K562 (cell line): Measurements from ENCODE around the gene NEMP2. TPM values are rescaled to one million over a fixed set of nuclear protein-coding genes. Genes with fewer than 3 reads are reported as not detected.

Experiments
- ATAC-seq: fragments of 200-7000 bp; cut with Tn5 transposase; 3 replicates; pipeline ENCODE4 v1.9.1; 2020; ENCODE audit warnings: moderate library complexity
- BruUV-seq: library from RNA; stranded (reverse); fragments of 400-500 nt; replicated peaks from 2 replicates; lab custom pipeline; 2021; lab: Mats Ljungman, UMichigan
- CTCF ChIA-PET: fragments of 300-600 bp; formaldehyde crosslinking; extraction: SDS; loops from one replicate; lab custom pipeline; 2021; ENCODE audit warnings: low intra/inter-chr PET ratio; lab: Yijun Ruan, JAX
- POLR2A ChIA-PET: fragments of 300-600, 350-650 bp; sonication (Branson Sonifier 250); formaldehyde crosslinking; extraction: SDS; loops from one replicate; lab custom pipeline; 2021; ENCODE audit warnings: antibody characterized with exemption, inconsistent platforms; lab: Yijun Ruan, JAX
- DNase-seq, 4 experiments: peaks; one replicate each; pipeline versions ENCODE4 v3.0.0 to v3.0.0-alpha.2; 2011 to 2018; ENCODE audit warnings: low spot score in 3 of 4, mixed read lengths in 3 of 4; ENCODE audit errors: extremely low read depth in 1 of 4
- FAIRE-seq: peaks from 2 replicates; lab custom pipeline; 2011; peaks lifted over from hg19 to GRCh38; lab: Jason Lieb, UNC
- H2AFZ ChIP-seq: 2 replicates; pipeline ENCODE4 v1.6.0; 2011; ENCODE audit warnings: low read depth, low read length, control low read depth, inconsistent platforms
- H3K27ac ChIP-seq: fragments of 200-600 bp; 3 replicates; pipeline ENCODE4 v1.8.0; 2011; ENCODE audit warnings: low read depth, mild to moderate bottlenecking, control low read depth, inconsistent platforms, low read length, moderate library complexity, mixed read lengths; ENCODE audit errors: extremely low read depth
- H3K27me3 ChIP-seq, 2 experiments: fragments of 300-600 bp in 1 of 2; 2 replicates in 1 of 2; 3 replicates in 1 of 2; pipeline versions ENCODE4 v1.6.0 to v1.8.0; 2011; ENCODE audit warnings: inconsistent platforms in 2 of 2, low read length in 2 of 2, mild to moderate bottlenecking in 1 of 2, mixed read lengths in 1 of 2, moderate library complexity in 1 of 2; ENCODE audit not compliant: control insufficient read depth in 2 of 2, insufficient read depth in 2 of 2
- H3K36me3 ChIP-seq: fragments of 300-600 bp; 3 replicates; pipeline ENCODE4 v1.8.0; 2011; ENCODE audit warnings: mild to moderate bottlenecking, low read length, inconsistent platforms; ENCODE audit not compliant: control insufficient read depth, insufficient read depth
- H3K4me1 ChIP-seq, 2 experiments: fragments of 200-600 bp in 1 of 2; replicated peaks in 1 of 2; 2 replicates in 1 of 2; 3 replicates in 1 of 2; pipeline versions ENCODE4 v1.5.1 to v1.8.0; 2011; ENCODE audit warnings: inconsistent platforms in 2 of 2, low read length in 2 of 2, mild to moderate bottlenecking in 1 of 2, mixed read lengths in 1 of 2, moderate library complexity in 1 of 2; ENCODE audit not compliant: control insufficient read depth in 2 of 2, insufficient read depth in 2 of 2
- H3K4me2 ChIP-seq: 2 replicates; pipeline ENCODE4 v1.6.1; 2011; ENCODE audit warnings: low read length, control low read depth, inconsistent platforms, mixed read lengths; ENCODE audit not compliant: insufficient read depth
- H3K4me3 ChIP-seq: fragments of 200-600 bp; sonication (generic), shearing (Covaris generic); 2 replicates; pipeline ENCODE4 v1.5.1; 2016; ENCODE audit warnings: control low read depth, inconsistent platforms
- H3K79me2 ChIP-seq: fragments of 200-600 bp; 3 replicates; pipeline ENCODE4 v1.8.0; 2011; ENCODE audit warnings: low read length, inconsistent platforms; ENCODE audit not compliant: control insufficient read depth, insufficient read depth
- H3K9ac ChIP-seq, 2 experiments: 2 replicates each; pipeline versions ENCODE4 v1.6.0 to v1.6.1; 2011; ENCODE audit warnings: low read depth in 2 of 2, low read length in 2 of 2, control low read depth in 1 of 2, inconsistent platforms in 1 of 2, mild to moderate bottlenecking in 1 of 2, mixed read lengths in 1 of 2; ENCODE audit not compliant: insufficient read depth in 1 of 2
- H3K9me1 ChIP-seq: one replicate; pipeline ENCODE4 v1.6.0; 2011; ENCODE audit warnings: inconsistent platforms, mild to moderate bottlenecking, low read length, moderate library complexity; ENCODE audit not compliant: control insufficient read depth, insufficient read depth
- H3K9me3 ChIP-seq: replicated peaks from 2 replicates; pipeline ENCODE4 v1.5.1; 2011; ENCODE audit warnings: low read depth, low read length, inconsistent platforms; ENCODE audit not compliant: control insufficient read depth, insufficient read depth
- H4K20me1 ChIP-seq: replicated peaks from 2 replicates; pipeline ENCODE4 v1.6.1; 2011; ENCODE audit warnings: low read length, inconsistent platforms, mixed read lengths; ENCODE audit not compliant: control insufficient read depth, insufficient read depth
- ARID3B ChIP-seq: fragments of 250-450 bp; sonication (Bioruptor Pico); IDR thresholded peaks from 2 replicates; pipeline ENCODE4 v1.4.0; 2020; ENCODE audit warnings: borderline replicate concordance
- DNMT1 ChIP-seq: fragments of 450-650 bp; IDR thresholded peaks from 2 replicates; pipeline ENCODE4 v1.6.1; 2016; ENCODE audit warnings: antibody characterized with exemption, mild to moderate bottlenecking
- FOXJ2 ChIP-seq: fragments of 200-800 bp; sonication (Bioruptor generic); IDR thresholded peaks from 2 replicates; pipeline ENCODE4 v1.6.1; 2016; ENCODE audit warnings: missing genetic modification characterization, missing compliant biosample characterization
- GATAD2B ChIP-seq: fragments of 450-650 bp; IDR thresholded peaks from 2 replicates; pipeline ENCODE4 v1.6.1; 2017; ENCODE audit warnings: mild to moderate bottlenecking, borderline replicate concordance
- IFI16 ChIP-seq: fragments of 250-450 bp; sonication (Bioruptor Pico); IDR thresholded peaks from 2 replicates; pipeline ENCODE4 v2.1.2; 2022; ENCODE audit warnings: mild to moderate bottlenecking, inconsistent platforms
- KLF13 ChIP-seq: fragments of 450-650 bp; IDR thresholded peaks from 2 replicates; pipeline ENCODE4 v1.6.1; 2016; ENCODE audit warnings: missing genetic modification characterization, low read depth, mild to moderate bottlenecking, missing compliant biosample characterization, moderate library complexity, borderline replicate concordance
- LEF1 ChIP-seq: fragments of 450-650 bp; IDR thresholded peaks from 2 replicates; pipeline ENCODE4 v1.6.1; 2016; ENCODE audit warnings: mild to moderate bottlenecking
- NR4A1 ChIP-seq, 2 experiments: fragments of 250-450 bp in 1 of 2; fragments of 450-650 bp in 1 of 2; sonication (Bioruptor Pico) in 1 of 2; IDR thresholded peaks; 2 replicates each; pipeline versions ENCODE4 v1.4.0 to v1.6.1; 2016 to 2020; ENCODE audit warnings: mild to moderate bottlenecking in 2 of 2, missing compliant biosample characterization in 1 of 2, missing genetic modification characterization in 1 of 2, moderate library complexity in 1 of 2
- RFX1 ChIP-seq: fragments of 450-650 bp; IDR thresholded peaks from 2 replicates; pipeline ENCODE4 v1.6.1; 2016; ENCODE audit warnings: mild to moderate bottlenecking, moderate library complexity
- XRCC5 ChIP-seq: fragments of 200-400 bp; formaldehyde crosslinking; IDR thresholded peaks from 2 replicates; pipeline ENCODE4 v1.6.1; 2017; ENCODE audit warnings: low read depth, mild to moderate bottlenecking, low read length
- WGBS: fragments of 100-300 bp; shearing (Covaris generic); methylation state at CpG from one replicate; pipeline ENCODE4 v1.1.6; 2016; ENCODE audit warnings: low coverage, mixed read lengths; ENCODE audit not compliant: insufficient coverage; ENCODE audit errors: missing lambda C conversion rate; 5-methylcytosine and 5-hydroxymethylcytosine counted together
- in situ Hi-C: fragments of 300-500 bp; cut with MboI; formaldehyde crosslinking; loops from 4 replicates; pipeline ENCODE4 v1.15.0; 2018; ENCODE audit warnings: inconsistent platforms, mixed read lengths
- intact Hi-C: fragments of 100-400 bp; cut with micrococcal nuclease; formaldehyde crosslinking; loops from 2 replicates; pipeline ENCODE4 v1.14.2; 2022
- polyA plus RNA-seq, 8 experiments: library from polyadenylated mRNA; depleted of rRNA in 4 of 8; stranded (reverse) in 5 of 8; unstranded in 3 of 8; fragments of >200 nt; fragmentation: Nextera tagmentation in 2 of 8; fragmentation: Illumina TruSeq in 1 of 8; extraction: Ambion mirVana in 2 of 8; extraction: Trizol in 1 of 8; gene quantifications; 2 replicates each; pipeline versions ENCODE4 v1.2.1 to v1.2.3, GENCODE V29; 2011 to 2014; ENCODE audit warnings: inconsistent platforms in 1 of 8, missing spikeins in 1 of 8
- total RNA-seq, 7 experiments: library from RNA; depleted of rRNA in 6 of 7; stranded (reverse); fragments of >200 nt in 6 of 7; fragmentation: Illumina TruSeq in 2 of 7; extraction: Trizol in 2 of 7; gene quantifications; 2 replicates each; pipeline versions ENCODE4 v1.2.1 to v1.2.3, GENCODE V29; 2011 to 2021; ENCODE audit warnings: low replicate concordance in 1 of 7
- TF ChIP-seq, protein P1 (sequence below): fragments of 450-650 bp; IDR thresholded peaks from 2 replicates; pipeline ENCODE4 v1.7.0; 2016; ENCODE audit warnings: borderline replicate concordance
- TF ChIP-seq, protein P2 (sequence below): fragments of 250-450 bp; sonication (Bioruptor Pico); IDR thresholded peaks from 2 replicates; pipeline ENCODE4 v1.8.0; 2021; ENCODE audit warnings: moderate library complexity, mild to moderate bottlenecking, inconsistent platforms

NEMP2 gene
- total and polyA plus RNA-seq, 9 of the 15 experiments (the other 6 are each of a cell fraction or from before 2014, with no cell fraction given): 0.32 to 3.0 (median 1.7) TPM

DNA sequence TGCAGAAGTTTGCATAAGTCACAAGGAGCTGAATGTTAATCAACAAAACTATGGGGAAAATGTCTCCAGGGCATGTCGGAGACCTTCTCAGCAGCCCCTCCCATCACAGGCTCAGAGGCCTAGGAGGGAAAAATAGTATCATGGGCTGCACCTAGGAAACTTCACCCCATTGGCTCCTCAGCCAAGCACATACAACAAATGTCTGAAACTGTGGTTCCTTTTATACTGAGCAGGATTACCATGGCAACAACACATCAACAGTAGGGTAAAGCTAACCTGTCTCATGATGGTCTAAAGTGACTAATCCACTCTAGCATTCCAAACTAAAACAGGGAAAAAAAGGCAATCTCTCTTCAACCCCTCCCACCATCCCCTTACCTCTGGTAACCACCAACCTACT, 3.2 kb upstream of the NEMP2 start:
- H3K36me3 ChIP-seq: peaks cover 7% of the 10 kb centered on the region; the same call in 2 of the 3 replicates
- H3K9ac ChIP-seq: no peak overlapping the region
- no TSS peak for BruUV-seq
- no peak overlapping the region for H3K27ac ChIP-seq
- intact Hi-C loops: loop anchor here (5.0 to 10.0 kb wide), 2 partner anchors 35 to 267 kb away; no protein-coding TSS in a partner anchor
- no peaks in the 10 kb centered on the region for H4K20me1 ChIP-seq
- peaks cover 20% of the 10 kb centered on the region for H3K9me3 ChIP-seq
- WGBS: 80% methylated on average over 1 of the region's 1 CpG
- no peak for DNase-seq
- H3K9me1 ChIP-seq: no peaks in the 10 kb centered on the region
- no peak overlapping the region for H3K4me3 ChIP-seq
- FAIRE-seq: no peak
- TF ChIP-seq FOXJ2 (tag): peak; percentile 38; the same call in 1 of the 2 replicates
- no peak for TF ChIP-seq XRCC5
- TF ChIP-seq DNMT1: no peak
- peak; percentile 73 for TF ChIP-seq RFX1
- TF ChIP-seq GATAD2B: no peak
- TF ChIP-seq, protein P1, sequence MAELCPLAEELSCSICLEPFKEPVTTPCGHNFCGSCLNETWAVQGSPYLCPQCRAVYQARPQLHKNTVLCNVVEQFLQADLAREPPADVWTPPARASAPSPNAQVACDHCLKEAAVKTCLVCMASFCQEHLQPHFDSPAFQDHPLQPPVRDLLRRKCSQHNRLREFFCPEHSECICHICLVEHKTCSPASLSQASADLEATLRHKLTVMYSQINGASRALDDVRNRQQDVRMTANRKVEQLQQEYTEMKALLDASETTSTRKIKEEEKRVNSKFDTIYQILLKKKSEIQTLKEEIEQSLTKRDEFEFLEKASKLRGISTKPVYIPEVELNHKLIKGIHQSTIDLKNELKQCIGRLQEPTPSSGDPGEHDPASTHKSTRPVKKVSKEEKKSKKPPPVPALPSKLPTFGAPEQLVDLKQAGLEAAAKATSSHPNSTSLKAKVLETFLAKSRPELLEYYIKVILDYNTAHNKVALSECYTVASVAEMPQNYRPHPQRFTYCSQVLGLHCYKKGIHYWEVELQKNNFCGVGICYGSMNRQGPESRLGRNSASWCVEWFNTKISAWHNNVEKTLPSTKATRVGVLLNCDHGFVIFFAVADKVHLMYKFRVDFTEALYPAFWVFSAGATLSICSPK: no peak
- TF ChIP-seq, protein P2, sequence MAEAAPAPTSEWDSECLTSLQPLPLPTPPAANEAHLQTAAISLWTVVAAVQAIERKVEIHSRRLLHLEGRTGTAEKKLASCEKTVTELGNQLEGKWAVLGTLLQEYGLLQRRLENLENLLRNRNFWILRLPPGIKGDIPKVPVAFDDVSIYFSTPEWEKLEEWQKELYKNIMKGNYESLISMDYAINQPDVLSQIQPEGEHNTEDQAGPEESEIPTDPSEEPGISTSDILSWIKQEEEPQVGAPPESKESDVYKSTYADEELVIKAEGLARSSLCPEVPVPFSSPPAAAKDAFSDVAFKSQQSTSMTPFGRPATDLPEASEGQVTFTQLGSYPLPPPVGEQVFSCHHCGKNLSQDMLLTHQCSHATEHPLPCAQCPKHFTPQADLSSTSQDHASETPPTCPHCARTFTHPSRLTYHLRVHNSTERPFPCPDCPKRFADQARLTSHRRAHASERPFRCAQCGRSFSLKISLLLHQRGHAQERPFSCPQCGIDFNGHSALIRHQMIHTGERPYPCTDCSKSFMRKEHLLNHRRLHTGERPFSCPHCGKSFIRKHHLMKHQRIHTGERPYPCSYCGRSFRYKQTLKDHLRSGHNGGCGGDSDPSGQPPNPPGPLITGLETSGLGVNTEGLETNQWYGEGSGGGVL (CRISPR knock-in tag): no peak
- TF ChIP-seq LEF1: no peak
- TF ChIP-seq NR4A1 (CRISPR knock-in tag; IDR thresholded peaks at IDR 0.05): no peak
- TF ChIP-seq NR4A1 (tag; IDR thresholded peaks at IDR 0.05): no peak
- no peak for TF ChIP-seq IFI16 (CRISPR knock-in tag)
- TF ChIP-seq KLF13 (tag): no peak
- no peak for TF ChIP-seq ARID3B
- TF ChIP-seq, all 486 proteins: peak for 2
- Histone ChIP-seq H2AFZ (no peak overlapping the region), H3K27me3 (no peaks in the 10 kb centered on the region), H3K79me2 (peaks cover 30% of the 10 kb centered on the region), H3K4me1 (peaks cover 10 to 14% of the 10 kb centered on the region in 2 experiments; a peak in 4 of 5 replicates), H3K4me2 (no peak overlapping the region)
- ChIA-PET POLR2A (interaction anchor here (1.0 kb wide), 1 partner anchor 8 kb away, joined by 3 read pairs; no protein-coding TSS in a partner anchor), CTCF (no interaction called here)
- no peak for ATAC-seq
- in situ Hi-C loops: no loop called here
